ENCODE results near the gene UBAC2.

The UBAC2 gene

DNA sequence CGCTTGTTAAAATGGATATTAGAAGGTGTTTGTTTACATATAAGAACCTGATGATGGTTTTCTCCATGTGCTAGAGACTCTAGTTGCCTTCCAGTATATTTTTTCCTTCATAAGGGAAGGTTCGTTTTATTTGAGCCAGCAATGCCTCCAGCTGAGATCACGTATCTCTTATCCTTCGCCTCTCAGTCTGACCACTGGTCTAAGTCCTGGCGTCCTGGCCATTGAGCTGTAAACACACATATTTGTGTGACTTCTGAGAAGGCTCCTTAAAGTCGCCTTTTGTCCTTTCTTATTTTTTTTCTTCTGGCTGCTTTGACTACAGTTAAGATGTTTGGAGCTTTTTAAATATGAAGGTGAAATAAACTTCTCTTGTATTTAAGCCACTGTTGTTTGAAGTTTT is 130.3 kb downstream of the UBAC2 start:
- peaks cover 31% of the 10 kb centered on the region for H3K36me3 ChIP-seq (ENCODE audit: insufficient read depth, low read length)
- H3K27me3 ChIP-seq (ENCODE audit: insufficient read depth, low read length, poor library complexity), result no peaks in the 10 kb centered on the region
- no peak overlapping the region for H3K9ac ChIP-seq (ENCODE audit: low read depth, low read length)
- no peak overlapping the region for H3K4me3 ChIP-seq (ENCODE audit: low read depth in 1 of 2, low read length in 2 of 2)
- no peak overlapping the region for H3K27ac ChIP-seq (ENCODE audit: low read length)
- ATAC-seq (ENCODE audit: insufficient read depth, low read depth) (no peak), DNase-seq (no peak)
- no peak for TF ChIP-seq CTCF (IDR thresholded peaks at IDR 0.05; ENCODE audit: borderline replicate concordance, extremely low read depth, low read length, poor library complexity, severe bottlenecking)
- TF ChIP-seq EZH2 (IDR thresholded peaks at IDR 0.05; ENCODE audit: borderline replicate concordance, low read depth, low read length, severe bottlenecking), result no peak
- no peak overlapping the region for H2AFZ ChIP-seq (ENCODE audit: low read depth, low read length)
- H4K20me1 ChIP-seq (ENCODE audit: insufficient read depth, low read length), result no peaks in the 10 kb centered on the region
- H3K4me2 ChIP-seq (ENCODE audit: insufficient read depth, low read length), result no peak overlapping the region
- no peaks in the 10 kb centered on the region for H3K79me2 ChIP-seq (ENCODE audit: insufficient read depth, low read length)
- no peaks in the 10 kb centered on the region for H3K9me3 ChIP-seq (ENCODE audit: insufficient read depth, low read length, severe bottlenecking)
- peaks cover 1% of the 10 kb centered on the region for H3K4me1 ChIP-seq (ENCODE audit: insufficient read depth, low read length)

DNA sequence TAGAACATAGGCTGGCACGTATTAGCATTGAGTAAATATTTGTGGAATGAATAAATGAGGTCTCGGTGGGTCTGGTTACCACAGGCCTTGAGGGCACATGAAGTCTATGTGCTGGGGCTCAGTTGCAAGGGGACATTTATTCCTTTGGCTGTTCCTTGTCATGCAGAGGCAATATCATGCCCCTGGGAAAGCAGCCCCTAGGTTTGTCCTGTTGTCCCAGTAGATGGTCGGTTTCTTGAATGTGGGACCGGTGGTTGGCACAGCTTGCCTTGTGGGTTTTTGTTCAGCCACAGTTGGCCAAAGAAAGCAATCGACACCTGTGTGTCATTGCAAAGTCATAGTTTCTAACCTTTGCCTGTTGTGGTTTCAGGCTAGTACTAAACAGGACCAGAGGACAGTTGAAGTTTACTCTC is 131.2 kb downstream of the UBAC2 start:
- Histone ChIP-seq H3K9me3 (ENCODE audit: insufficient read depth, low read length, severe bottlenecking) (no peaks in the 10 kb centered on the region), H2AFZ (ENCODE audit: low read depth, low read length) (no peak overlapping the region), H4K20me1 (ENCODE audit: insufficient read depth, low read length) (no peaks in the 10 kb centered on the region), H3K79me2 (ENCODE audit: insufficient read depth, low read length) (no peaks in the 10 kb centered on the region), H3K4me1 (ENCODE audit: insufficient read depth, low read length) (no peaks in the 10 kb centered on the region), H3K36me3 (ENCODE audit: insufficient read depth, low read length) (peaks cover 29% of the 10 kb centered on the region; the same call in 1 of the 2 replicates), H3K9ac (ENCODE audit: low read depth, low read length) (no peak overlapping the region), H3K27me3 (ENCODE audit: insufficient read depth, low read length, poor library complexity) (no peaks in the 10 kb centered on the region), H3K4me2 (ENCODE audit: insufficient read depth, low read length) (no peak overlapping the region), H3K27ac (ENCODE audit: low read length) (no peak overlapping the region), H3K4me3 (ENCODE audit: low read depth in 1 of 2, low read length in 2 of 2) (no peak overlapping the region)
- ATAC-seq (ENCODE audit: insufficient read depth, low read depth), result peak; percentile 35; the same call in 1 of the 3 replicates
- TF ChIP-seq EZH2 (IDR thresholded peaks at IDR 0.05; ENCODE audit: borderline replicate concordance, low read depth, low read length, severe bottlenecking), result no peak
- no peak for TF ChIP-seq CTCF (IDR thresholded peaks at IDR 0.05; ENCODE audit: borderline replicate concordance, extremely low read depth, low read length, poor library complexity, severe bottlenecking)
- no peak for DNase-seq

DNA sequence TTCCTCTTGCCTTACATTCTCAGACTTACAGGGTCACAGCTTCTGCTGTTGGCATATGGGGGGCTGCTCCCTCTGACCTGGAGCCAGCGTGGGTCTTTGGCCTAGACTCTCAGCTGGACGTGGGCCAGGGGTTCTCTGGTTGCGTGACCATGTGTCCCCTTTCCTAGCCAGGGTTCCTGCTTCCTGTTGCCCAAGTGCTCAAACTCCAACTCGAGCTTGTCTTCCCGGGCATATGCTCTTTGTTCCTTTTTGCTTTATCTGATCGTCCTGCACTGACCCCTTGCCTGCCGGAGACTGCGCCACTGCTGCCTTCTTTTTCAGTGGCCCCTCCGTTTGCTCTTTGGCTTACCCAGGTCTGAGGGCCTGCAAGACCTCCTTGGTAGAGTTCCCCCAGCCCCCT is 131.8 kb downstream of the UBAC2 start:
- H3K4me1 ChIP-seq (ENCODE audit: insufficient read depth, low read length), result no peaks in the 10 kb centered on the region
- no peak overlapping the region for H3K4me2 ChIP-seq (ENCODE audit: insufficient read depth, low read length)
- TF ChIP-seq EZH2 (IDR thresholded peaks at IDR 0.05; ENCODE audit: borderline replicate concordance, low read depth, low read length, severe bottlenecking) (no peak), CTCF (IDR thresholded peaks at IDR 0.05; ENCODE audit: borderline replicate concordance, extremely low read depth, low read length, poor library complexity, severe bottlenecking) (no peak)
- no peak overlapping the region for H3K27ac ChIP-seq (ENCODE audit: low read length)
- H3K36me3 ChIP-seq (ENCODE audit: insufficient read depth, low read length), result peaks cover 30% of the 10 kb centered on the region; the same call in 1 of the 2 replicates
- H3K9me3 ChIP-seq (ENCODE audit: insufficient read depth, low read length, severe bottlenecking), result no peaks in the 10 kb centered on the region
- H3K79me2 ChIP-seq (ENCODE audit: insufficient read depth, low read length), result no peaks in the 10 kb centered on the region
- no peak overlapping the region for H3K4me3 ChIP-seq (ENCODE audit: low read depth in 1 of 2, low read length in 2 of 2)
- H3K27me3 ChIP-seq (ENCODE audit: insufficient read depth, low read length, poor library complexity), result no peaks in the 10 kb centered on the region
- no peak for ATAC-seq (ENCODE audit: insufficient read depth, low read depth)
- H4K20me1 ChIP-seq (ENCODE audit: insufficient read depth, low read length), result no peaks in the 10 kb centered on the region
- no peak overlapping the region for H3K9ac ChIP-seq (ENCODE audit: low read depth, low read length)
- no peak for DNase-seq
- no peak overlapping the region for H2AFZ ChIP-seq (ENCODE audit: low read depth, low read length)

- no peaks in the 10 kb centered on the region for H3K79me2 ChIP-seq (ENCODE audit: insufficient read depth, low read length)
- TF ChIP-seq CTCF (IDR thresholded peaks at IDR 0.05; ENCODE audit: borderline replicate concordance, extremely low read depth, low read length, poor library complexity, severe bottlenecking), result no peak
- no peak for TF ChIP-seq EZH2 (IDR thresholded peaks at IDR 0.05; ENCODE audit: borderline replicate concordance, low read depth, low read length, severe bottlenecking)
- H2AFZ ChIP-seq (ENCODE audit: low read depth, low read length), result no peak overlapping the region
- H3K4me1 ChIP-seq (ENCODE audit: insufficient read depth, low read length), result no peaks in the 10 kb centered on the region
- H3K27me3 ChIP-seq (ENCODE audit: insufficient read depth, low read length, poor library complexity), result no peaks in the 10 kb centered on the region
- DNase-seq, result no peak
- no peaks in the 10 kb centered on the region for H3K9me3 ChIP-seq (ENCODE audit: insufficient read depth, low read length, severe bottlenecking)
- H3K4me2 ChIP-seq (ENCODE audit: insufficient read depth, low read length), result no peak overlapping the region
- ATAC-seq (ENCODE audit: insufficient read depth, low read depth), result no peak
- H4K20me1 ChIP-seq (ENCODE audit: insufficient read depth, low read length), result no peaks in the 10 kb centered on the region
- no peak overlapping the region for H3K27ac ChIP-seq (ENCODE audit: low read length)
- no peak overlapping the region for H3K9ac ChIP-seq (ENCODE audit: low read depth, low read length)
- H3K36me3 ChIP-seq (ENCODE audit: insufficient read depth, low read length), result peaks cover 17% of the 10 kb centered on the region; the same call in 1 of the 2 replicates
- no peak overlapping the region for H3K4me3 ChIP-seq (ENCODE audit: low read depth in 1 of 2, low read length in 2 of 2)
Observed at GRCh38 chr13:99334221-99334620, 133.6 kb downstream of the UBAC2 start.

Measured in DND-41 (cell line).